Ectodermal cell (in vitro differentiated cells): ENCODE results near the gene CXorf51B. TPM values are rescaled to one million over a fixed set of nuclear protein-coding genes. Genes with fewer than 3 reads are reported as not detected.
"Not testable (repeated sequence)": the region's sequence is repeated elsewhere in the genome, so short reads cannot be mapped to it uniquely, and the experiment has no call there.

Experiments used
- H3K27ac ChIP-seq: 2 replicates; pipeline ENCODE4 v1.7.0; 2013; ENCODE audit warnings: mild to moderate bottlenecking, low read depth, low read length; ENCODE audit not compliant: insufficient read depth, poor library complexity, severe bottlenecking
- H3K27me3 ChIP-seq: 2 replicates; pipeline ENCODE4 v1.7.0; 2013; ENCODE audit warnings: mild to moderate bottlenecking, low read length; ENCODE audit not compliant: insufficient read depth, control insufficient read depth, poor library complexity, severe bottlenecking
- H3K36me3 ChIP-seq: one replicate; pipeline ENCODE4 v1.7.0; 2013; ENCODE audit warnings: low read length; ENCODE audit not compliant: control insufficient read depth, insufficient read depth
- H3K4me1 ChIP-seq: one replicate; pipeline ENCODE4 v1.7.0; 2013; ENCODE audit warnings: low read length; ENCODE audit not compliant: control insufficient read depth, insufficient read depth
- H3K4me3 ChIP-seq: 2 replicates; pipeline ENCODE4 v1.7.0; 2013; ENCODE audit warnings: low read depth, low read length, control low read depth; ENCODE audit not compliant: insufficient read depth
- H3K9me3 ChIP-seq: 2 replicates; pipeline ENCODE4 v1.7.0; 2013; ENCODE audit warnings: mild to moderate bottlenecking, low read length, moderate library complexity; ENCODE audit not compliant: control insufficient read depth
- WGBS, 2 experiments: methylation state at CpG; one replicate each; pipeline ENCODE4 v1.1.7; 2013; ENCODE audit warnings: missing lambda C conversion rate in 2 of 2; 5-methylcytosine and 5-hydroxymethylcytosine counted together
- polyA plus RNA-seq, 4 experiments: library from polyadenylated mRNA; stranded (reverse); fragments of 50-300 nt; gene quantifications; one replicate each; pipeline ENCODE4 v1.2.3, GENCODE V29; 2013

CXorf51B gene
- polyA plus RNA-seq (2013, experiment 1 of 4) = not detected
- polyA plus RNA-seq (2013, experiment 2 of 4) = not detected
- polyA plus RNA-seq (2013, experiment 3 of 4) = not detected
- polyA plus RNA-seq (2013, experiment 4 of 4) = not detected

DNA sequence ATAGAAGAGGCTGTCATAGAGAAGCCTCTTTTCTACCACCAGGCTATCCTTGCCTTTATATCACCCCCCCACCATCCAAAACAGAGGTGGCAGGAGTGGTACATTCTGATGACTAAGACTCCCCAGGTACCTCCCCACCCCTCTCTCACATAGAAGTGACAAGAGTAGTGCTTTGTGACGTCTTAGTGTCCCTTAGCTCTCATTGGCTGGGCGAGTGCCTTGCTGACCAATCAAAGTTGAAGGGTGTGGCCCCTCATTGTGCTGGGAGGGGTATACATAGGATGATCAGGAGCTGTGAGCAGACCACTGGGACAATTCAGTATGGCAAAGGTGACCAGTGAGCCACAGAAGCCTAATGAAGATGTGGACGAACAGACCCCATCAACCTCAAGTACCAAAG lies at the start of gene CXorf51B:
CXorf51B (plus strand) TSS at position 301 of the 400 bp plus-strand sequence; CDS start at position 322, 21 bp downstream.
- not testable (repeated sequence) for H3K4me3 ChIP-seq, H3K36me3 ChIP-seq, H3K27me3 ChIP-seq, H3K9me3 ChIP-seq, H3K4me1 ChIP-seq, H3K27ac ChIP-seq
- no CpG with 5 or more reads among the region's 3 CpGs for WGBS, 2 experiments

DNA sequence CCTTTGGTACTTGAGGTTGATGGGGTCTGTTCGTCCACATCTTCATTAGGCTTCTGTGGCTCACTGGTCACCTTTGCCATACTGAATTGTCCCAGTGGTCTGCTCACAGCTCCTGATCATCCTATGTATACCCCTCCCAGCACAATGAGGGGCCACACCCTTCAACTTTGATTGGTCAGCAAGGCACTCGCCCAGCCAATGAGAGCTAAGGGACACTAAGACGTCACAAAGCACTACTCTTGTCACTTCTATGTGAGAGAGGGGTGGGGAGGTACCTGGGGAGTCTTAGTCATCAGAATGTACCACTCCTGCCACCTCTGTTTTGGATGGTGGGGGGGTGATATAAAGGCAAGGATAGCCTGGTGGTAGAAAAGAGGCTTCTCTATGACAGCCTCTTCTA lies 5.1 kb downstream of the CXorf51B start, which contains the start of gene CXorf51A:
CXorf51A (minus strand) TSS at position 101 of the 400 bp plus-strand sequence; CDS start at position 80, 21 bp downstream.
- not testable (repeated sequence) for H3K27ac ChIP-seq, H3K4me1 ChIP-seq

DNA sequence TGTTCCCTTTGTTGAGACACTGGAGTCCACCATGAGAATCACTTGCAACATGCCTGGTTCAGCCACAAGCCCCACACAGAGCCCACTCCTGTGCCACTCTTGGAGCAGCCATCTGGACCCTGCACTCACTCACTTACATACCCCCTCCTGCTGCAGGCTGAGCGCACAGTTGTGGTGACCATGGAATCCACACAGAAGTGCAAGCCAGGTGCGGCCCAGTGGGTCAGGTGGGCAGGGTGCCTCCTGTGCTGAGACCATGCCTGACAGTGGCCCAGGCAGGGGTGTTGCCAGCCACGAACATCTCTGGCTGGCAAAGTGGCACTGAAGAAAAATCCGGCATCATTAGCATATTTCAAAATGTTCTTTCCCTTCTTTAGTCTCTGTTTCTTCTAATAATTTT lies 22.4 kb downstream of the CXorf51B start:
- H3K36me3 ChIP-seq = no peaks in the 10 kb centered on the region
- H3K4me3 ChIP-seq = no peak overlapping the region
- peaks cover 2% of the 10 kb centered on the region for H3K9me3 ChIP-seq
- no peak overlapping the region for H3K27ac ChIP-seq
- H3K27me3 ChIP-seq = no peaks in the 10 kb centered on the region
- 85 to 92% methylated on average over 3 to 4 of the region's 4 CpGs for WGBS, 2 experiments
- H3K4me1 ChIP-seq = no peaks in the 10 kb centered on the region

More for the DNA sequence above, 5.1 kb downstream of the CXorf51B start, which contains the start of gene CXorf51A:
- no CpG with 5 or more reads among the region's 3 CpGs for WGBS, 2 experiments
- H3K9me3 ChIP-seq, H3K36me3 ChIP-seq, H3K4me3 ChIP-seq, H3K27me3 ChIP-seq: not testable (repeated sequence)

DNA sequence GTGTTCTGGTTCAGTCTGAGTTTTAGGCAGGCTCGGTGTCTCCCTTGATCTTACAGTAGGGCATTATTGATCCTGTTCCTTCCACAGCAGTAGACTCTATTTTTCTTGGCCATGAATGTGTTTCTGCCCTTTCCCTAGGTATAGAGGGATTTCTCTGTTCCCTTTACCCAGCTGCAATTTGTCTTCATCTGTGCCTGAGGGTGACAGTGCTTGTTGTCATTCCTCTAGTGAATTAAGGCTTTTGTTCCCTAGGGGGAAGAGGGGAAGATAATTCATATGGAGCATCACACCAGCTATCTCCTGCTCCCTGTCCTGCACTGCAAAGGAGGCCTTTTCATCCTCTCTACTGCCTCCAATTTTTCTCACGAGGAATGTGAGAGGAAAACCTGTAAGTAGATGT lies 44.7 kb downstream of the CXorf51B start:
- 76 to 80% methylated on average over 1 of the region's 2 CpGs for WGBS, 2 experiments
- Histone ChIP-seq H3K27ac (no peak overlapping the region), H3K36me3 (no peaks in the 10 kb centered on the region), H3K27me3 (no peaks in the 10 kb centered on the region), H3K4me3 (no peak overlapping the region), H3K4me1 (no peaks in the 10 kb centered on the region), H3K9me3 (no peaks in the 10 kb centered on the region)
